Colonic mucosa (tissue), 4 donors: ENCODE results near the gene CTSO. TPM values are rescaled to one million over a fixed set of nuclear protein-coding genes. Genes with fewer than 3 reads are reported as not detected.

Experiments
- DNase-seq: peaks from one replicate; pipeline ENCODE4 v3.0.0-alpha.2; 2020
- H3K27ac ChIP-seq: fragments of 200-600 bp; one replicate; pipeline ENCODE4 v1.8.0; 2021
- H3K27me3 ChIP-seq: fragments of 200-600 bp; one replicate; pipeline ENCODE4 v1.8.0; 2021
- H3K36me3 ChIP-seq: fragments of 200-600 bp; one replicate; pipeline ENCODE4 v1.8.0; 2021
- H3K4me1 ChIP-seq: fragments of 200-600 bp; one replicate; pipeline ENCODE4 v1.8.0; 2021; ENCODE audit warnings: mild to moderate bottlenecking
- H3K4me3 ChIP-seq: fragments of 200-600 bp; one replicate; pipeline ENCODE4 v1.8.0; 2021
- H3K9ac ChIP-seq, 2 donors: one replicate each; pipeline ENCODE4 v1.7.0; 2013; ENCODE audit warnings: control low read depth in 2 of 2, low read depth in 2 of 2, low read length in 2 of 2
- H3K9me3 ChIP-seq: fragments of 200-600 bp; one replicate; pipeline ENCODE4 v1.8.0; 2021
- intact Hi-C: fragments of 100-400 bp; cut with DNase I; formaldehyde crosslinking; loops from one replicate; pipeline ENCODE4 v1.14.1; 2022
- total RNA-seq, 2 donors: library from RNA; stranded (reverse); fragmentation: NEBNext Ultra II Directional in 1 of 2; extraction: Animal tissue kit (Norgen Biotek cat#: 25700) in 1 of 2; gene quantifications; one replicate each; pipeline ENCODE4 v1.2.1, GENCODE V29; 2021
- TF ChIP-seq, protein P1 (sequence below): fragments of 200-600 bp; IDR thresholded peaks from one replicate; pipeline ENCODE4 v1.8.0; 2022; ENCODE audit warnings: antibody characterized with exemption, mild to moderate bottlenecking
- donor health status: healthy.
- donor health status: DM: no; HTN: no; CAD: no.
- donor health status: DM: no; HTN: no; CAD: no.

The CTSO gene
- total RNA-seq, 2 donors from 2014 or later: 3.3 to 14.7 TPM

DNA sequence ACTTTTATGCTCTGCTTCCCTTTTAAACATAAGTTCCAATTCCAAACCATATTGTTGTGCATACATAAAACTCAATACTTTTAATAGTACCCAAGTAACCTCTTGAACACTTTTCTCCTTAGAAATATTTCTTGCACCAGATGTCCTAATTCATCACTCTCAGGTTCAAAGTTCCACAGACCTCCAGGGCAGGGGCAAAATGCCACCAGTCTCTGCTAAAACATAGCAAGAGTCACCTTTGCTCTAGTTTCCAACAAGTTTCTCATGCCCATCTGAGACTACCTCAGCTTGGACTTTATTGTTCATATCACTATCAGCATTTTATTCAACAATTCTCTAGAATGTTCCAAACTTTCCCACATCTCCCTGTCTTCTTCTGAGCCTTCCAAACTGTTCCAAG is 73.9 kb downstream of the CTSO start:
- Histone ChIP-seq H3K27me3 (no peaks in the 10 kb centered on the region), H3K4me1 (no peaks in the 10 kb centered on the region), H3K27ac (no peak overlapping the region), H3K9ac (no peak overlapping the region), H3K9me3 (no peaks in the 10 kb centered on the region), H3K4me3 (no peak overlapping the region), H3K36me3 (no peaks in the 10 kb centered on the region)
- intact Hi-C loops: no loop called here
- DNase-seq: no peak
- TF ChIP-seq, protein P1, sequence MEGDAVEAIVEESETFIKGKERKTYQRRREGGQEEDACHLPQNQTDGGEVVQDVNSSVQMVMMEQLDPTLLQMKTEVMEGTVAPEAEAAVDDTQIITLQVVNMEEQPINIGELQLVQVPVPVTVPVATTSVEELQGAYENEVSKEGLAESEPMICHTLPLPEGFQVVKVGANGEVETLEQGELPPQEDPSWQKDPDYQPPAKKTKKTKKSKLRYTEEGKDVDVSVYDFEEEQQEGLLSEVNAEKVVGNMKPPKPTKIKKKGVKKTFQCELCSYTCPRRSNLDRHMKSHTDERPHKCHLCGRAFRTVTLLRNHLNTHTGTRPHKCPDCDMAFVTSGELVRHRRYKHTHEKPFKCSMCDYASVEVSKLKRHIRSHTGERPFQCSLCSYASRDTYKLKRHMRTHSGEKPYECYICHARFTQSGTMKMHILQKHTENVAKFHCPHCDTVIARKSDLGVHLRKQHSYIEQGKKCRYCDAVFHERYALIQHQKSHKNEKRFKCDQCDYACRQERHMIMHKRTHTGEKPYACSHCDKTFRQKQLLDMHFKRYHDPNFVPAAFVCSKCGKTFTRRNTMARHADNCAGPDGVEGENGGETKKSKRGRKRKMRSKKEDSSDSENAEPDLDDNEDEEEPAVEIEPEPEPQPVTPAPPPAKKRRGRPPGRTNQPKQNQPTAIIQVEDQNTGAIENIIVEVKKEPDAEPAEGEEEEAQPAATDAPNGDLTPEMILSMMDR: no peak

DNA sequence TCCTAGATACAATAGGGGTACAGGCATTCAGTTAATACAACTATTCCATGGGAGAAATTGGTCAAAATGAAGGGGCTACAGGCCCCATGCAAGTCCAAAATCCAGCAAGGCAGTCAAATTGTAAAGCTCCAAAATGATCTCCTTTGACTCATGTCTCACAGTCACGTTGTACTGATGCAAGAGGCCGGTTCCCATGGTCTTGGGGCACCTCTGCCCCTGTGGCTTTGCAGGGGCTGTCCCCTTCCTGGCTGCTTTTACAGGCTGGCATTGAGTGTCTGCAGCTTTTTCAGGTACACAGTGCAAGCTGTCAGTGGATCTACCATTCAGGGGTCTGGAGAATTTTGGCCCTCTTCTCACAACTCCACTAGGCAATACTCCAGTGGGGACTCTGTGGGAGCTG is 75.1 kb downstream of the CTSO start:
- DNase-seq: no peak
- Histone ChIP-seq H3K9me3 (no peaks in the 10 kb centered on the region), H3K27ac (no peak overlapping the region), H3K27me3 (no peaks in the 10 kb centered on the region), H3K4me1 (no peaks in the 10 kb centered on the region), H3K4me3 (no peak overlapping the region), H3K36me3 (no peaks in the 10 kb centered on the region), H3K9ac (no peak overlapping the region)
- TF ChIP-seq, protein P1: no peak
- intact Hi-C loops: no loop called here

DNA sequence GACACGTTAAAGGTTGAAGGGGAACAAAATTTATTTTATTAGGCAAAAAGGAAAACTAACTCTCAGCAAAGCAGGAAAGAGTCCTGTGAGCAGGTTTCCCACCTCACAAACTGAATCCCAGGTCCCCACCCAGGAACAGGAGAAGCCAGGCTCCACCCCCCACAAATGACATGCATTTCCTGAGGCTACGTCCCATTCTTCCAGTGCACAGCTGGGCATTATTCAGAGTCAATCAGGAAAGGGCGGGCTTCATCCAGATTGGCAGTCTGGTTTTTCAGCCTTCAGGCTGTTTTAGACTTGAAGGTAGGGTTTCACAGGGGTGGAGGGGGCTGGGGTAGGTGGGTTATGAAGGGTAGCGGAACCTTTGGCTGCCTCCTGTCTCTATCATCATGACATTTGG is 75.7 kb downstream of the CTSO start:
- TF ChIP-seq, protein P1: no peak
- no peaks in the 10 kb centered on the region for H3K27me3 ChIP-seq
- no peak for DNase-seq
- no peaks in the 10 kb centered on the region for H3K9me3 ChIP-seq
- no peak overlapping the region for H3K9ac ChIP-seq
- intact Hi-C loops: no loop called here
- no peaks in the 10 kb centered on the region for H3K36me3 ChIP-seq
- H3K4me3 ChIP-seq: no peak overlapping the region
- H3K27ac ChIP-seq: no peak overlapping the region
- no peaks in the 10 kb centered on the region for H3K4me1 ChIP-seq

DNA sequence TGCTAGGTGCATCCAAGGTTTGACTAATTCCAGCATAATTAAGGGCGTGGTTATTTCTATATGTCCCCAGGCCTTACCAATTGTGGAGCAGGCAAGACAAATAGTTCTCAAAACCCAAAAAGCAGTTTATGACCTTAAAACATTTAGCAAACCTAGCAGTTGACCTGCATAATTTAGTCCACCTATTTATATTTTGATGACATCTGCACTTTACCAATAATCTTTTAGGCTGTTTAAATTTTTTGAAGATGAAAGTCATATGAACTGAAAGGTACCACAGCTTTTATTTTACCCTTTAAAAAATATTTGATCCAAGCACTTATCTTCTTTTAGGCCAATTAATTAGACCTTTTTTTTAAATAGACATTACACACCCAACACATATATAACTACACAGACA is 77.8 kb downstream of the CTSO start:
- no peaks in the 10 kb centered on the region for H3K27me3 ChIP-seq
- no peak overlapping the region for H3K4me3 ChIP-seq
- intact Hi-C loops: no loop called here
- no peaks in the 10 kb centered on the region for H3K36me3 ChIP-seq
- TF ChIP-seq, protein P1: no peak
- no peaks in the 10 kb centered on the region for H3K4me1 ChIP-seq
- H3K9ac ChIP-seq: no peak overlapping the region
- H3K9me3 ChIP-seq: no peaks in the 10 kb centered on the region
- DNase-seq: no peak
- H3K27ac ChIP-seq: no peak overlapping the region

Other genes with a start within 250 kb of the CTSO start
- gene GUCY1B1, start 194.8 kb downstream of the CTSO start, total RNA-seq: 1 to 10 TPM; 1.2 to 5.8 TPM
- gene ASIC5, start 87.6 kb downstream of the CTSO start, total RNA-seq: under 1 TPM in 1 of 2 donors, not detected in 1; 0.15 TPM
- 1 to 10 TPM in 1 of 2 donors, under 1 TPM in 1; 0.27 to 1.4 TPM for gene TDO2, start 50.2 kb downstream of the CTSO start, total RNA-seq